Calu3 (cell line): ENCODE measurements around the gene TNRC6C. TPM values are rescaled to one million over a fixed set of nuclear protein-coding genes. Genes with fewer than 3 reads are reported as not detected.

Source experiments
- BruUV-seq: library from RNA; stranded (reverse); fragments of 400-500 nt; replicated peaks from 2 replicates; lab custom pipeline; 2021; lab: Mats Ljungman, UMichigan
- CTCF ChIA-PET: fragments of 300-600 bp; sonication (Branson Sonifier 250); formaldehyde crosslinking; loops from one replicate; lab custom pipeline; 2022; ENCODE audit warnings: antibody characterized with exemption; lab: Charles Lee
- DNase-seq: peaks from one replicate; pipeline ENCODE4 v3.0.0; 2022
- H3K27ac Mint-ChIP-seq: one replicate; pipeline ENCODE4 v1.8.0; 2022; ENCODE audit warnings: mixed read lengths; ENCODE audit not compliant: unreplicated experiment
- H3K27me3 Mint-ChIP-seq: one replicate; pipeline ENCODE4 v1.8.0; 2022; ENCODE audit warnings: mixed read lengths; ENCODE audit not compliant: unreplicated experiment
- H3K36me3 Mint-ChIP-seq: one replicate; pipeline ENCODE4 v1.8.0; 2022; ENCODE audit warnings: mild to moderate bottlenecking, moderate library complexity, mixed read lengths; ENCODE audit not compliant: insufficient read depth, unreplicated experiment
- H3K4me1 Mint-ChIP-seq: one replicate; pipeline ENCODE4 v1.8.0; 2022; ENCODE audit warnings: mild to moderate bottlenecking, low read depth, mixed read lengths; ENCODE audit not compliant: unreplicated experiment
- H3K4me3 Mint-ChIP-seq: one replicate; pipeline ENCODE4 v1.8.0; 2022; ENCODE audit warnings: mild to moderate bottlenecking, low read depth, moderate library complexity, mixed read lengths; ENCODE audit not compliant: unreplicated experiment
- H3K9me3 Mint-ChIP-seq: one replicate; pipeline ENCODE4 v1.8.0; 2022; ENCODE audit warnings: low read depth, mixed read lengths; ENCODE audit not compliant: unreplicated experiment
- intact Hi-C: fragments of 100-400 bp; cut with micrococcal nuclease; formaldehyde crosslinking; loops from one replicate; pipeline ENCODE4 v1.10.0; 2022; ENCODE audit not compliant: unreplicated experiment
- total RNA-seq: library from RNA; stranded (reverse); gene quantifications from 2 replicates; pipeline ENCODE4 v1.2.3, GENCODE V29; 2022
- TF ChIP-seq, protein P1 (sequence below): fragments of 200-600 bp; IDR thresholded peaks from one replicate; pipeline ENCODE4 v1.8.0; 2022; ENCODE audit warnings: antibody characterized with exemption; ENCODE audit not compliant: unreplicated experiment

TNRC6C gene
- total RNA-seq, 1 experiment from 2014 or later, result 18.2 TPM

DNA sequence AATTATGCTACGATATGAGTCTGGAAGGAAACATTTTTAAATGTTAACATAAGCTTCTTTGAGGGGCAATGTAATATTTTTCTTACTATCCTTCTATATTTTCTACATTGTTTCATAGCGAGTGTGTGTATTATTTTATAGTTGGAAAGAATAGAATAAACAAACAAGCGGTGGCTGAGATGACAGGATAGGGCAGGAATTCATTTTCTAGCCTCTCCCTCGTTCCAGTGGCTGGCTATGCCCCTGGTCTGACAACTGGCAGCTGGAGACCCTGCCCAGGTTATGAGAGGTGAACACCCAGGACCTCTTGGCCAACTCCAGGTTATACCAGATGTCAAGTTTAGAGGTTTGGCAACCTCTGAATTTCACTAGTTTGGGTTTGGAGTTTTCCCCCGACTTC lies 14.5 kb upstream of the TNRC6C start:
- DNase-seq, result no peak
- BruUV-seq, result no TSS peak
- H3K27ac Mint-ChIP-seq, result no peak overlapping the region
- no peaks in the 10 kb centered on the region for H3K9me3 Mint-ChIP-seq
- TF ChIP-seq, protein P1, sequence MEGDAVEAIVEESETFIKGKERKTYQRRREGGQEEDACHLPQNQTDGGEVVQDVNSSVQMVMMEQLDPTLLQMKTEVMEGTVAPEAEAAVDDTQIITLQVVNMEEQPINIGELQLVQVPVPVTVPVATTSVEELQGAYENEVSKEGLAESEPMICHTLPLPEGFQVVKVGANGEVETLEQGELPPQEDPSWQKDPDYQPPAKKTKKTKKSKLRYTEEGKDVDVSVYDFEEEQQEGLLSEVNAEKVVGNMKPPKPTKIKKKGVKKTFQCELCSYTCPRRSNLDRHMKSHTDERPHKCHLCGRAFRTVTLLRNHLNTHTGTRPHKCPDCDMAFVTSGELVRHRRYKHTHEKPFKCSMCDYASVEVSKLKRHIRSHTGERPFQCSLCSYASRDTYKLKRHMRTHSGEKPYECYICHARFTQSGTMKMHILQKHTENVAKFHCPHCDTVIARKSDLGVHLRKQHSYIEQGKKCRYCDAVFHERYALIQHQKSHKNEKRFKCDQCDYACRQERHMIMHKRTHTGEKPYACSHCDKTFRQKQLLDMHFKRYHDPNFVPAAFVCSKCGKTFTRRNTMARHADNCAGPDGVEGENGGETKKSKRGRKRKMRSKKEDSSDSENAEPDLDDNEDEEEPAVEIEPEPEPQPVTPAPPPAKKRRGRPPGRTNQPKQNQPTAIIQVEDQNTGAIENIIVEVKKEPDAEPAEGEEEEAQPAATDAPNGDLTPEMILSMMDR, result no peak
- H3K4me1 Mint-ChIP-seq, result peaks cover 7% of the 10 kb centered on the region
- H3K4me3 Mint-ChIP-seq, result no peak overlapping the region
- peaks cover 52% of the 10 kb centered on the region for H3K27me3 Mint-ChIP-seq
- intact Hi-C loops, result no loop called here
- CTCF ChIA-PET, result interaction anchor here (1.0 kb wide), 1 partner anchor 14 kb away, joined by 6 read pairs; the partner anchor contains the start of gene TNRC6C
- H3K36me3 Mint-ChIP-seq, result no peaks in the 10 kb centered on the region

DNA sequence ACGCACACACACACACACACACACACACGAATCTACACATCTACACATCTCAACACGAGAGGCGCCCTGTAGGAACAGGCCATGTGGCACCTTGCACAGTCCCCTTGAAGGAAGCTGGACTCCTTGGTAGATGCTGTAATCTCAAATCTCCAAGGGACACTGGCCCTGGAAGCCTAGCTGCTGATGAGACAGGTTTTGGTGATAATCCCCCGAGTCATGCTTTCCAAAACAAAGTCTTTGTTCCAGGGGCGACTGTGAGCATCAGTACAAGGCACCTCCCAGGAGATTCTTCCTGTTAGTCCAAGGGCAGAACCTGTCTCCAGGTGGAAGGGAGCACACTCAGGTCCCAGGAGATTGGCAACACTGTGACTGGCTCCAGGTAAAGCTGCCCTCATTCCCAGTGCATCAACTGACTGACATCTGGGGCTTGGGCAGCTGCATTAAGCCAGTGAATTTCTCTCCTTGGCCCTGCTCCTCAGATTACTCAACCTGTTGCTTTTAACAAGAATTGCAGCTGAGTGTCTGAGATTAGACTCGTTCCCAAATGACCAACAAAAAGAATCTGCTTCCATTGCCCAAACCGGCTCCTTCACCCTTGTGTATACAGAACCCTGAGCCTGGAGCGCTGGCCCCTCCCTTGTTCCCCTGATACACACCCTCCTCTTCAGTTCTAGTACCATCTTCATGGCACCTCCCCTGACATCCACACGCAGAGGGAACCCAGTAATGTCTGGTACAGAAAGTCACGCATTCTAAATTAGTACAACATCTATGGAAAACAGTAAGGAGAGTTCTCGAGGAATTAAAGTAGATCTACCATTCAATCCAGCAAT lies 13.9 kb upstream of the TNRC6C start:
- H3K36me3 Mint-ChIP-seq, result no peaks in the 10 kb centered on the region
- no TSS peak for BruUV-seq
- intact Hi-C loops, result no loop called here

DNA sequence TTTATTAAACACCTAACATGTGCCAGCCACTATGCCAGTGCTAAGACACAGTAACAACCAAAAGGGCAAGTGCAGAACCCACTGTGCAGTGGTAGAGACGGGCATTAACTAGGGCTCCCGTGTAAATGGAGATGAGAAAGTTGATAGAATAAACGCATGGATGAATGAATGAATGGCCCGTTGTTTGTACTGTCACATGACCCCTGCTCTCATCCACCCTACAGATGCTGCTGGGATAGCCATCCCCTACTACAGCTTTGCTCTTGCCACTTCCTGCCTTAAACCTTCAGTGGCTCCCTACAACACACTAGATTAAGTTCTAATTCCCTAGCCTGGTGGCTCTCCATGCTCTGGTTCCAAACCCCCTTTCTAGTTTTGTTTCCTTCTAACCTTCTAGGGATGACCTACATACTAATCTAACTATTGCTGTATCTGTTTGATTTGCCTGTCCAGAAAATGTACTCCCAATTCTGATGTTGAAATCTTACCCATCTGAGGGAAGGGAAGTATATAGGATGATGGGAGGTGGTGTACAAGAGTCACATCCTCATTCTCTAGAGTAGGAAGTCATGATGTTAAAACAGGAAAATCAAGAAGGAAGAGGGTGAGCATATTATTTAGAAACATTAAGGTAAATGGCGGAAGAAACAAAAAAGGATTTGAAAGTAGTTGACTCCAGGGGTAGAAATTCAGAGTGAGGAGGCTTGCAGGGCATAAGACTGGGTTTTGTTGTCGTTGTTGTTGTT lies 11.4 kb upstream of the TNRC6C start:
- intact Hi-C loops, result no loop called here
- Mint-ChIP-seq H3K36me3 (no peaks in the 10 kb centered on the region), H3K9me3 (no peaks in the 10 kb centered on the region), H3K27ac (no peak overlapping the region), H3K4me3 (no peak overlapping the region), H3K27me3 (peaks cover 54% of the 10 kb centered on the region), H3K4me1 (peaks cover 11% of the 10 kb centered on the region)
- TF ChIP-seq, protein P1, result no peak
- CTCF ChIA-PET, result no interaction called here
- DNase-seq, result no peak
- BruUV-seq, result no TSS peak

More for the DNA sequence above, 13.9 kb upstream of the TNRC6C start:
- Mint-ChIP-seq H3K4me1 (peaks cover 8% of the 10 kb centered on the region), H3K9me3 (no peaks in the 10 kb centered on the region), H3K27me3 (peaks cover 56% of the 10 kb centered on the region), H3K4me3 (no peak overlapping the region), H3K27ac (no peak overlapping the region)
- CTCF ChIA-PET, result no interaction called here
- TF ChIP-seq, protein P1, result no peak
- DNase-seq, result no peak

DNA sequence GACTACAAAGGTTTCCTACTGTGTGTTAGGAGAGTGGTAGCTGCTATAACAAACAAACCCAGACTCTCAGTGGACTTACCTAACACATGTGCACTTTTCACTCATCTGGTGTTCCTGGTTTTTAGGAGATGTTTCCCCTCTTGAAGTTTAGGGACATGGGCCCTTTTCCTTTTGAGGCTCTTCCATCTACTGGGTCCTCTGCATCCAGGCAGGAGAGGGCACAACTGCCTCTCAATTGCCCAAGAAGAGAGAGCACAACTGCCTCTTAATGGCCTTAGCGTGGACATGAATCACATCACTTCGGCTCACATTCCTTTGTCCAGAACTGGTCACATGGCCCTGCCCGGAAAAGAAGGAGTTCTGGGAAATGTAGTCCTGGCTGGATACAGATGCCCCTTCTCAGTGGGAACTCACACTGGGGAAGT lies 9.8 kb upstream of the TNRC6C start:
- CTCF ChIA-PET, result interaction anchor here (1.0 kb wide), 1 partner anchor 10 kb away, joined by 3 read pairs; the partner anchor contains the start of gene TNRC6C
- no TSS peak for BruUV-seq
- peak; percentile 39 for DNase-seq
- Mint-ChIP-seq H3K27me3 (peaks cover 66% of the 10 kb centered on the region), H3K4me3 (no peak overlapping the region), H3K9me3 (no peaks in the 10 kb centered on the region), H3K27ac (no peak overlapping the region), H3K36me3 (no peaks in the 10 kb centered on the region), H3K4me1 (peaks cover 19% of the 10 kb centered on the region)
- TF ChIP-seq, protein P1, result no peak
- intact Hi-C loops, result no loop called here
